T47D (cell line): ENCODE results near the gene VNN1.
"Not testable (repeated sequence)": the region's sequence is repeated elsewhere in the genome, so short reads cannot be mapped to it uniquely, and the experiment has no call there.

Experiments
- DNase-seq, 2 experiments: peaks; one replicate each; pipeline versions ENCODE4 v3.0.0 to v3.0.0-alpha.2; 2011 to 2012; ENCODE audit warnings: low read depth in 1 of 2, low spot score in 1 of 2
- JUND ChIP-seq: IDR thresholded peaks from 2 replicates; pipeline ENCODE4 v1.6.1; 2012; ENCODE audit warnings: low read depth
- in situ Hi-C: cut with HindIII; loops from 2 replicates; pipeline ENCODE4 v1.10.0; 2016; ENCODE audit warnings: low sequenced_read_pairs, low pct_unique_long_range_greater_than_20kb

Gene VNN1

DNA sequence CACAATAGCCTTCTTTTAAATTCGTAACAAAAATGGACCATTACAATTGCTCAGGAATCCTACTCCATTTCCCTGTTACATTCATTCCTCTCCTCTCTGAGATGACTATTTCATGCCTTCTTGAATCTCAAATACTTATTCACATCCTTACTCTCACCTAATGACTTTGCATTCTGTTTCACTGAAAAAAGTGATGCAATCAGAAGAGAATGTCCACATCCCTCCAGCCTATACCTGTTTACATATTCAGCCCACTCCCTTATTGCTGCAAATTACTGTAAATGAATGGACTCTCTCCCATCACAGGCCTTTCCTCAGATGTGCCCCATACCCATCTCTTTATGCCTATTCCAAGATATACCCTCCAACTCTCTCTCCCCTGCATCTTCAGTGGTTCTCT lies 63.4 kb downstream of the VNN1 start:
- DNase-seq = no peak
- no peak for TF ChIP-seq JUND
- in situ Hi-C loops = no loop called here

DNA sequence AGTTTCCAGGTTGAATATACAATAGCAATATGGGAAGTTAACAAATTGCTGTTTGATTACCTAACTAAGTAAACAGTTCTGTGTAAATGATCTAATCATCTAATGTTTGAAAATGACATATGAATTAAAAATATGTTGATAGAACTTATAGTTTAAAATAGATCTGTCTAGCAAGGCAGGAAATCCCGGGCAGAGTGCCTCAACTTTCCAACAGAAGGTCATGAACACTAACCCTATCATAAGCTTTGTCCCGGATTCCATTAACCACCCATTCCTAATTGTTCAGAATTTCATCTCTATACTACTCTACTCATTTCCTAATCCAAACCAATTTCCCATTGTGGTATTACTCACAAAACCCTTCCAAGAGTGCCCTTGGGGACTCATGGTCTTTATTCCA lies 65.0 kb downstream of the VNN1 start:
- no peak for TF ChIP-seq JUND
- no peak for DNase-seq
- in situ Hi-C loops = no loop called here

DNA sequence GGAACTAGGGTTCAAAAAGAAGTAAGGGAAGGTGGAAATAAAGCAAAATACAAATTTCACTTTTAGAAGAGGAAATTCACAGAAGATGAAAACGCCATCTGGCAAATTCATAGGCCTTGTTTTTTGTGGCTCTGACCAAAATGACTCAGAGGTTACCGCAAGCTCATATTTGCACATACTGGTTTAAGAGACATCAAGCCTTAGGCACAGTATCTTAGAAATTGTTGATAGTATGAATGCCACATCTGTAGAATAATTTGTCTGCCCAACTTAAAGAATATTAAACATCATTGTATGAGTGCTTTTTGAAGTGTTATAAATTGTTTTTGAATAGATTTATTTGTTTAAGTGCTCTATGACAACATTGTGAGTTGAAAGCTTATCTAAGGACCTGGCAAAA lies 65.5 kb downstream of the VNN1 start:
- TF ChIP-seq JUND = no peak
- in situ Hi-C loops = no loop called here
- DNase-seq = no peak

DNA sequence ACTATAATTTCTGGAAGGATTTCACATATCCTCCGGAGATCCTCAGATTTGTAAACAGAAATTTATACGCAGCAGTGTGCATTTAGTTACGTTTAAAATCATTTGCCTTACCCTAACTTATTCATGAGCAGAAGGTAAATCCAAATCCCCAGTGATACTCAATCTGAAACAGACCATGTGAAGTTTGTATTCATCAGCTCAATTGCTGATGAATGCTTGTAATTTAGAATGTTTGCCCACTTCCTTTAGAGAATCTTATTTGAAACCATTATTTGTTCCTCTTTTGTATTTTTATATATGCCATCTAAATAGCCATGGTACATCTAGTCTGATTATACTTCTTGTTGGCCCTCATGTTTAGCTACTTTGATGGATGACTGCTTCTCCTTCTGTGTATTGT lies 70.3 kb downstream of the VNN1 start:
- no peak for DNase-seq
- no peak for TF ChIP-seq JUND

DNA sequence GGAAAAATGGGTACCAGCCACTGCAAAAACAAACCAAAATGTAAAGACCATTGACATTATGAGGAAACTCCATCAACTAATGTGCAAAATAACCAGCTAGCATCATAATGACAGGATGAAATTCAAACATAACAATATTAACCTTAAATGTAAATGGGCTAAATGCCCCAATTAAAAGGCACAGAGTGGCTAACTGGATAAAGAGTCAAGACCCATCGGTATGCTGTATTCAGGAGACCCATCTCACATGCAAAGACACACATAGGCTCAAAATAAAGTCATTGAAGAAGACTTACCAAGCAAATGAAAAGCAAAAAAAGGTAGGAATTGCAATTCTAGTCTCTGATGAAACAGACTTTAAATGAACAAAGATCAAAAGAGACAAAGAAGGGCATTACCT lies 76.7 kb downstream of the VNN1 start:
- DNase-seq, in situ Hi-C loops: not testable (repeated sequence)

More for the DNA sequence above, 70.3 kb downstream of the VNN1 start:
- in situ Hi-C loops = no loop called here

DNA sequence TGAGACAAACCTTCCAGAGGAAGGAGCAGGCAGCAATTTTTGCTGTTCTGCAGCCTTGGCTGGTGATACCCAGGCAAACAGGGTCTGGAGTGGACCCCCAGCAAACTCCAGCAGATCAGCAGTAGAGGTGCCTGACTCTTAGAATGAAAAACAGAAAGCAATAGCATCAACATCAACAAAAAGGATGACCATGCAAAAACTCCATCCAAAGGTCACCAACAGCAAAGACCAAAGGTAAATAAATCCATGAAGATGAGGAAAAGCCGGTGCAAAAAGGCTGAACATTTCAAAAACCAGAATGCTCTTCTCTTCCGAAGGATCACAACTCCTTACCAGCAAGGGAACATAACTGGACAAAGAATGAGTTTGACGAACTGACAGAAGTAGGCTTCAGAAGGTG lies 77.9 kb downstream of the VNN1 start:
- DNase-seq, in situ Hi-C loops: not testable (repeated sequence)

DNA sequence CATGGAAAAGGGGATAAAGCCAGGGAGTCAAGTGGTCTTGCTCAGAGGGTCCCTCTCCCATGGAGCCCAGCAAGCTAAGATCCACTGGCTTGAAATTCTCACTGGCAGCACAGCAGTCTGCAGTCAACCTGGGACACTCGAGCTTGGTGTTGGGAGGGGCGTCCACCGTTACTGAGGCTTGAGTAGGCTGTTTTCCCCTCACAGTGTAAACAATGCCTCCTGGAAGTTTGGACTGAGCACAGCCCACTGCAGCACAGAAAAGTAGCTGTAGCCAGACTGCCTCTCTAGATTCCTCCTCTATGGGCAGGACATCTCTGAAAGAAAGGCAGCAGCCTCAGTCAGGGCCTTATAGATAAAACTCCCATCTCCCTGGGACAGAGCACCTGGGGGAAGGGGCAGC lies 78.6 kb downstream of the VNN1 start:
- DNase-seq, in situ Hi-C loops: not testable (repeated sequence)

DNA sequence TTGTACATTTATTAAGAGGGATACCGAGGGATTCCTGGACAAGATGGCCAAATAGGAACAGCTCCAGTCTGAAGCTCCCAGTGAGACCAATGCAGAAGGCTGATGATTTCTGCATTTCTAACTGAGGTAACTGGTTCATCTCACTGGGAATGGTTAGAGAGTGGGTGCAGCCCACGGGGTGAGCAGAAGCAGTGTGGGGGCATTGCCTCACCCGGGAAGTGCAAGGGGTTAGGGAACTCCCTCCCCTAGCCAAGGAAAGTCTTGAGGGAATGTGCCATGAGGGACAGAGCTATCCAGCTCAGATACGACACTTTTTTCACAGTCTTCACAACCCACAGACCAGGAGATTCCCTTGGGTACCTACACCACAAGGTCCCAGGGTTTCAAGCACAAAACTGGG lies 79.1 kb downstream of the VNN1 start:
- no peak for TF ChIP-seq JUND
- no peak for DNase-seq
- in situ Hi-C loops = no loop called here

DNA sequence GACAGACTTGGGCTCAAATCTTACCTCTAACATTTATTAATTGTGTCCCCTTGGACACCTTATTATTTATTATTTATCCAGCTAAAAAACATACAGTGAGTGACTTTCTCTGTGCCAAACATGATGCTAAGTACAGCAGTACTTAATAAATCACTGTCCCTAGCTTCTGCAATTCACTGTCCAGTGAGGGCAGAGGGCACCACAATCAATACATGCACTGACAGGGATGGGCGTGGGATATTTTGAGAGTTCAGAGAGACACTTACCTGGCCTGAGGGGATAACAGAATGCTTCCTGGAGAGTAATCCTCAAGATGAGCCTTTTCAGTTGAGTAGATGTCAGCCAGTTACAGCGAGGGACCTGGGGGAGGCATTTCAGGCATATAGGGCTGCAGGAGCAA lies 80.5 kb downstream of the VNN1 start:
- no peak for DNase-seq
- in situ Hi-C loops = no loop called here
- TF ChIP-seq JUND = no peak
